Activated T-helper 1 cell treated with anti-CD3 and anti-CD28 coated beads, Interleukin-2, amount 50 U/mL, for 16 hours (primary cell): ENCODE data around the gene ADRM1.

Experiments
- DNase-seq, 2 donors: peaks; one replicate each; pipeline ENCODE4 v3.0.0-alpha.2; 2020; ENCODE audit warnings: low read depth in 1 of 2, low spot score in 1 of 2

The ADRM1 gene

GRCh38 chr20:62280303-62280702, 22.5 kb upstream of the ADRM1 start:
- no peak for DNase-seq

GRCh38 chr20:62281161-62281933, 21.4 kb upstream of the ADRM1 start:
- no peak for DNase-seq

- DNase-seq = no peak
Measured at GRCh38 chr20:62282103-62282502, 20.7 kb upstream of the ADRM1 start.

- no peak for DNase-seq
Measured at GRCh38 chr20:62282877-62283503, 19.8 kb upstream of the ADRM1 start.

- no peak for DNase-seq
Measured at GRCh38 chr20:62284448-62284847, 18.3 kb upstream of the ADRM1 start.

- DNase-seq = no peak
Measured at GRCh38 chr20:62285151-62285550, 17.6 kb upstream of the ADRM1 start.

- DNase-seq = no peak
Measured at GRCh38 chr20:62285722-62286121, 17.1 kb upstream of the ADRM1 start.

GRCh38 chr20:62286493-62287064, 16.2 kb upstream of the ADRM1 start:
- DNase-seq = no peak

- DNase-seq = no peak
Measured at GRCh38 chr20:62287129-62287528, 15.7 kb upstream of the ADRM1 start.

- no peak for DNase-seq
Measured at GRCh38 chr20:62287759-62288534, 14.8 kb upstream of the ADRM1 start.

- no peak for DNase-seq
Measured at GRCh38 chr20:62288535-62289105, 14.2 kb upstream of the ADRM1 start.

- DNase-seq = no peak
Measured at GRCh38 chr20:62289131-62289530, 13.7 kb upstream of the ADRM1 start.

GRCh38 chr20:62289898-62290297, 12.9 kb upstream of the ADRM1 start:
- DNase-seq = no peak

- no peak for DNase-seq
Measured at GRCh38 chr20:62291251-62292066, 11.3 kb upstream of the ADRM1 start.

- DNase-seq = no peak
Measured at GRCh38 chr20:62292108-62292507, 10.7 kb upstream of the ADRM1 start.

GRCh38 chr20:62293111-62293784, 9.5 kb upstream of the ADRM1 start:
- no peak for DNase-seq

- no peak for DNase-seq
Measured at GRCh38 chr20:62293946-62294345, 8.9 kb upstream of the ADRM1 start.

- no peak for DNase-seq
Measured at GRCh38 chr20:62294516-62294915, 8.3 kb upstream of the ADRM1 start.

- DNase-seq = no peak
Measured at GRCh38 chr20:62296724-62297448, 5.9 kb upstream of the ADRM1 start.
